SK-N-SH (cell line): Measurements from ENCODE around the gene SPAG6.

Source experiments
- GATA2 ChIP-seq: sonication (generic); formaldehyde crosslinking; IDR thresholded peaks from 2 replicates; pipeline ENCODE4 v1.5.0; 2020; ENCODE audit warnings: mild to moderate bottlenecking, missing genetic modification reagents
- MEF2A ChIP-seq: IDR thresholded peaks from 2 replicates; pipeline ENCODE4 v1.4.0; 2012; ENCODE audit warnings: low read depth, borderline replicate concordance
- MXI1 ChIP-seq: IDR thresholded peaks from 2 replicates; pipeline ENCODE4 v1.6.1; 2012; ENCODE audit warnings: mild to moderate bottlenecking, low read depth, low read length, improper control_type of control experiment
- TAF1 ChIP-seq: IDR thresholded peaks from 2 replicates; pipeline ENCODE4 v1.6.1; 2012; ENCODE audit warnings: low read depth, mild to moderate bottlenecking, low read length, moderate library complexity, borderline replicate concordance
- TCF12 ChIP-seq: IDR thresholded peaks from 2 replicates; pipeline ENCODE4 v1.4.0; 2012
- TF ChIP-seq, protein P1 (sequence below): fragments of 200-600 bp; sonication (generic); IDR thresholded peaks from 2 replicates; pipeline ENCODE4 v1.6.1; 2017; ENCODE audit warnings: antibody characterized with exemption, mild to moderate bottlenecking, moderate library complexity
- TF ChIP-seq, protein P2 (sequence below): IDR thresholded peaks from 2 replicates; pipeline ENCODE4; 2012

DNA sequence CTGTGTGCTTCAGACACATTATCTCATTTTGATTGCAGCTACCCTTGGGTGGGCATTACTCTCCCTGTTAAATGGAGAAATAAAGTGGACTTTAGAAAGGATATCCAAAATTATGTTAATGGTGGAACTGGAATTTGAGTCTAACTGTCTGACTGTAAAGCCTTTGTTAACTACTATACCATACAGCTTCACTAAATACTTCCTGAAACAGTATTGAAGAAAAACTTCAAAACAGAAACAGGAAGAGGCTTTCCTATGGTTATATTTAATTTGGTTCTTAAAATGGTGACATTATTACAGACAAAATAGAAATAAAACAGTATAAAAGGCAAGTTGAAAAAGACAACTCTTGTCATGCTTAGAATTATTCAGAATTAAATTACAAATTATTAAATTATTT is 25.0 kb downstream of the SPAG6 start:
- TF ChIP-seq, protein P1, sequence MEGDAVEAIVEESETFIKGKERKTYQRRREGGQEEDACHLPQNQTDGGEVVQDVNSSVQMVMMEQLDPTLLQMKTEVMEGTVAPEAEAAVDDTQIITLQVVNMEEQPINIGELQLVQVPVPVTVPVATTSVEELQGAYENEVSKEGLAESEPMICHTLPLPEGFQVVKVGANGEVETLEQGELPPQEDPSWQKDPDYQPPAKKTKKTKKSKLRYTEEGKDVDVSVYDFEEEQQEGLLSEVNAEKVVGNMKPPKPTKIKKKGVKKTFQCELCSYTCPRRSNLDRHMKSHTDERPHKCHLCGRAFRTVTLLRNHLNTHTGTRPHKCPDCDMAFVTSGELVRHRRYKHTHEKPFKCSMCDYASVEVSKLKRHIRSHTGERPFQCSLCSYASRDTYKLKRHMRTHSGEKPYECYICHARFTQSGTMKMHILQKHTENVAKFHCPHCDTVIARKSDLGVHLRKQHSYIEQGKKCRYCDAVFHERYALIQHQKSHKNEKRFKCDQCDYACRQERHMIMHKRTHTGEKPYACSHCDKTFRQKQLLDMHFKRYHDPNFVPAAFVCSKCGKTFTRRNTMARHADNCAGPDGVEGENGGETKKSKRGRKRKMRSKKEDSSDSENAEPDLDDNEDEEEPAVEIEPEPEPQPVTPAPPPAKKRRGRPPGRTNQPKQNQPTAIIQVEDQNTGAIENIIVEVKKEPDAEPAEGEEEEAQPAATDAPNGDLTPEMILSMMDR = no peak
- TF ChIP-seq, protein P2, sequence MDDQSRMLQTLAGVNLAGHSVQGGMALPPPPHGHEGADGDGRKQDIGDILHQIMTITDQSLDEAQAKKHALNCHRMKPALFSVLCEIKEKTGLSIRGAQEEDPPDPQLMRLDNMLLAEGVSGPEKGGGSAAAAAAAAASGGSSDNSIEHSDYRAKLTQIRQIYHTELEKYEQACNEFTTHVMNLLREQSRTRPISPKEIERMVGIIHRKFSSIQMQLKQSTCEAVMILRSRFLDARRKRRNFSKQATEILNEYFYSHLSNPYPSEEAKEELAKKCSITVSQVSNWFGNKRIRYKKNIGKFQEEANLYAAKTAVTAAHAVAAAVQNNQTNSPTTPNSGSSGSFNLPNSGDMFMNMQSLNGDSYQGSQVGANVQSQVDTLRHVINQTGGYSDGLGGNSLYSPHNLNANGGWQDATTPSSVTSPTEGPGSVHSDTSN = no peak
- TF ChIP-seq TCF12 (no peak), MEF2A (no peak), TAF1 (no peak), GATA2 (CRISPR knock-in tag) (no peak), MXI1 (no peak)
